Activated CD8-positive, alpha-beta memory T cell treated with anti-CD3 and anti-CD28 coated beads for 4 hours (primary cell): ENCODE results near the gene PTPN4.

ENCODE experiments used
- DNase-seq, 2 donors: peaks; one replicate each; pipeline ENCODE4 v3.0.0-alpha.2; 2020; ENCODE audit warnings: low read depth in 2 of 2

The PTPN4 gene, protein sequence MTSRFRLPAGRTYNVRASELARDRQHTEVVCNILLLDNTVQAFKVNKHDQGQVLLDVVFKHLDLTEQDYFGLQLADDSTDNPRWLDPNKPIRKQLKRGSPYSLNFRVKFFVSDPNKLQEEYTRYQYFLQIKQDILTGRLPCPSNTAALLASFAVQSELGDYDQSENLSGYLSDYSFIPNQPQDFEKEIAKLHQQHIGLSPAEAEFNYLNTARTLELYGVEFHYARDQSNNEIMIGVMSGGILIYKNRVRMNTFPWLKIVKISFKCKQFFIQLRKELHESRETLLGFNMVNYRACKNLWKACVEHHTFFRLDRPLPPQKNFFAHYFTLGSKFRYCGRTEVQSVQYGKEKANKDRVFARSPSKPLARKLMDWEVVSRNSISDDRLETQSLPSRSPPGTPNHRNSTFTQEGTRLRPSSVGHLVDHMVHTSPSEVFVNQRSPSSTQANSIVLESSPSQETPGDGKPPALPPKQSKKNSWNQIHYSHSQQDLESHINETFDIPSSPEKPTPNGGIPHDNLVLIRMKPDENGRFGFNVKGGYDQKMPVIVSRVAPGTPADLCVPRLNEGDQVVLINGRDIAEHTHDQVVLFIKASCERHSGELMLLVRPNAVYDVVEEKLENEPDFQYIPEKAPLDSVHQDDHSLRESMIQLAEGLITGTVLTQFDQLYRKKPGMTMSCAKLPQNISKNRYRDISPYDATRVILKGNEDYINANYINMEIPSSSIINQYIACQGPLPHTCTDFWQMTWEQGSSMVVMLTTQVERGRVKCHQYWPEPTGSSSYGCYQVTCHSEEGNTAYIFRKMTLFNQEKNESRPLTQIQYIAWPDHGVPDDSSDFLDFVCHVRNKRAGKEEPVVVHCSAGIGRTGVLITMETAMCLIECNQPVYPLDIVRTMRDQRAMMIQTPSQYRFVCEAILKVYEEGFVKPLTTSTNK

DNA sequence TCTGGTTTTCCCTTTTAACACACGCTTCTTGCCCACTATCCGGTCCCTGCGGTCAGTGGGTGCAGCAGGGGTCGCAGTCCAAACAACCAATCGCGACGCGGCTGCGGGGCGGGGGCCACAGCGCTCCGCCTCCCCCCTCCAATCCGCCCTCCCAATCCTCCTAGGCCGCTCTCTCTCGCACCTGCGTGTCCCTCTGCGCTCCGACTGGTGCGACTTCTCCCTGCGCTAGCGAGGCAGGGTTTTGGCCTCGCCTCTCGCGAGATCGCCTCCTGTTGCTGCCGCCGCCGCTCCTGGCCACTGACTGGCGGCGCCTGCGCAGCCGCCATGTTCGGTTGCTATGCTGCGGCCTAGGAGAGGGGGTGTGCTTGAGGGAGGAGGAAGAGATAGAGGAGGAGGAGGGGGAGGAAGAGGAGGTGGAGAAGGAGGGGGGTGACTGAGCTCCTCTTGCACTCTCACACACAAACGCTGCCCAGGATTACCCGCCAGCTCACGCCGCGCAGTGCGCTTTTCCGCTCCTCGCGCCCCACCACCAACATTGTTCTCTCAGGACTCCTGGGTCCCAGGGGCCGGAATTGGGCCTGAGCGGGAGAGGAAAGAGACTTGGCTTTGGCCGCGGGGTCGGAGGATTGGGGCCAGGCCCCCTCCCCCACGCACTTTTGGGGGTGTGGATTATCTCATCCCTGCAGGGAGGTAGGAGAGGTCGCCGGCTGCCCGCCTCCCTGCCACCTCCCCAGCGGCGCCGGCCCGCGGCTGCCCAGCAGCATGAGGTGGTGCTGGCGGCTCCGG lies at the start of gene PTPN4:
Gene PTPN4 (plus strand): TSS at position 472 of the 786 bp plus-strand sequence. CDS start 49,932 bp downstream, outside the sequence.
- DNase-seq, result peak; percentile 87 to 95

- no peak for DNase-seq
These were observed 49.4 kb upstream of the PTPN4 start for GRCh38 chr2:119710281-119710680.

- no peak for DNase-seq
These were observed 48.4 kb upstream of the PTPN4 start for GRCh38 chr2:119711352-119711751.

DNA sequence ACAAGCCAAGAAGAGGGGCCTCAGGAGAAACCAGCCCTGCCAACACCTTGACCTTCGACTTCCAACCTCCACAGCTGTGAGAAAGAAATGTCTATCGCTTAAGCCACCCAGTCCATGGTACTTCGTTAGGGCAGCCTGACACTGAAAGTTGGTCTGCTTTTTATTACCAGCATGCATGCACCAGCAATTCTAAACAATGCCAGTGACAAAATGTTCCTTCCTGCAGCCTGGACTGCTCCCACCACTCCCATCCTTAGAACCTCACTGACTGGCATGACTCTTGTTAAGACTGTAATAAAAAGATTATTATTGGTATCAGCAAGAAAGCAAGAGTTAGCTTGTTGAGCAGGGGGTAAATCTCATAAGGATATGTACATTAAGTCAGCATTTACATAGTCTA lies 47.2 kb upstream of the PTPN4 start:
- no peak for DNase-seq

- DNase-seq, result no peak
These were observed 45.8 kb upstream of the PTPN4 start for GRCh38 chr2:119713819-119714490.

GRCh38 chr2:119715409-119716283 lies 44.1 kb upstream of the PTPN4 start:
- DNase-seq, result no peak

DNA sequence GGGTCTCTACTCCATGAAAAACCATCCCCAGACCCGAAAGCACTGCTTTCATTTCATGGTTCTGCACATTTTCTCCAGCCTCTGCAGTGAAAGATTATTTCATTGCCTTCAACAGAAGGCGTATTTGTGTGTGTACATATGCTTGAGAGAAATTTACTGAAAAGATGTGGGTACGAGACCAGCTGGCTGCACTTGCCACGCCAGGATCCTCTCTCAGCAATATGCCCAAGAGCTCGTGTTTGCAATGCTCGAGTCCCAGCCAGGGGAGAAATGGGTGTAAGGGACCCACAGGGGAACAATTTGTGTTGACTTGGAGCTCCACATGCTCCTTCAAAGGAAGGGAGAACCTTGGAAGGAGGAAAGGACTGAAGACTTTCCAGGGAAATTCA lies 43.4 kb upstream of the PTPN4 start:
- DNase-seq, result no peak

DNA sequence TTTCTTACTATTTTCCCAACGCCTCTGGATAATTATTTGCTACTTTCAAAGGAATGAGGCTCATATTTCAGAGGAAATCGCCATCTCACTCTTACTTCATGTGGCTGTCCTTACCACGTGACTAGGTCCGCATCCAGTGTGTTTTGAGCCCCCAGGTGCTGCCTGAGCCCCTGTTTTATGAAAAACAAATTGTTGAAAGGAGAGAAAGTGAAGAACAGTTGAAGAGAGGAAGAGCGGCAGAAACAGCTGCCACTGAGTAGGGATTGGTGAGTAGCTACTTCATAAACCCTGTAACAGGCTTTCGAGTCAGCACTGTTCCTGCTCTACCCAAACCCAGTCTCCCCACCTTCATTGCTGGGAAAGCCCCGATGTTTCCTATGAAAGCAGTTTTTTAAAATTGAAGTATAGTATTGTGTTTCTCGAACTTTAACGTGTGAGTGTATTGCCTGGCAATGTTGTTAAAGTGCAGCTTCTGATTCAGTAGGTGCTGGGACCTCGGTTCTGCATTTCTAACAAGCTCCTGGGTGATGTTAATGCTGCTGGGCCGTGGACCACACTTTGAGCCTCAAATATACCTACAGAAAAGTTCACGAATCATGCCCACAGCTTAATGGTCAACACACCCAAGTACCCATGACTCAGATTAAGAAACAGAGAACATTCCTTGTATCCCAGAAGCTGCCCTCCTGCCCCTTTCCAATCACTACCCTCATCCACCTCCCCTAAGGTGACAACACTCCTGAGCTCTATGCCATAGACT lies 41.0 kb upstream of the PTPN4 start:
- no peak for DNase-seq

DNA sequence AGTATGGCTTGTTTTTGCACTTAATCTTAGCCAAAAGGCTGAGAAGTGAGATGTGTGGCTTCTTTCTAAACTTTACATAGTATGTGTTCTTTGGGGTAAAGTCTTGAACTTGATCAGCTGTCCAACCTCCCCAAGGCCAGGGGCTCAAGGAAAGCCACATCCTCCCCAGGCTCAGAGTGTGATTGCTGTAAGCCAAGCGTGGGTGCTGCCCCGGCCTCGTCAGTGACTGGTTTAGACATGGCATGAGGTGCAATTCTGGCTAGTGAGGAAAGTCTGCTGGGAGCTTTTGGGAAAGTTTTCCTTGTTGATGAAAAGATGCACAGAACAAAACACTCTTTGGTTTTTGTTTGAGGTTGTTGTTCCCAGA lies 40.5 kb upstream of the PTPN4 start:
- DNase-seq, result no peak

GRCh38 chr2:119721043-119721442 lies 38.7 kb upstream of the PTPN4 start:
- no peak for DNase-seq

- no peak for DNase-seq
These were observed 38.3 kb upstream of the PTPN4 start for GRCh38 chr2:119721462-119721861.

DNA sequence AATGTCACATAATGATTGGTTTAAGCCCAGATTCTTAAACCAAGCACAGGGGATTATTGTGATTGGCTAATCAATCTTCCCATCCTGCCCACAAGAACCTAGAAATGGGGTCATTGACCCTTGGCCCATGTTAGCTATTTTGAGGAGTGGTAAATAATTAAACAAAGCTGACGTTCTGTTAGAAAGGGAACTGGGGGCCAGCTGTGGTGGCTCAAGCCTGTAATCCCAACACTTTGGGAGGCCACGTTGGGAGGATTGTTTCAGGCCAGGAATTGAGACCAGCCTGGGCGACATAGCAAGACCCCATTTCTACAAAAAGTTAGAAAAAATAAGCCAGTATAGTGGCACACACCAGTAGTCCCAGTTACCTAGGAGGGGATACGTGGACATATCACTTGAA lies 37.8 kb upstream of the PTPN4 start:
- DNase-seq, result no peak

DNA sequence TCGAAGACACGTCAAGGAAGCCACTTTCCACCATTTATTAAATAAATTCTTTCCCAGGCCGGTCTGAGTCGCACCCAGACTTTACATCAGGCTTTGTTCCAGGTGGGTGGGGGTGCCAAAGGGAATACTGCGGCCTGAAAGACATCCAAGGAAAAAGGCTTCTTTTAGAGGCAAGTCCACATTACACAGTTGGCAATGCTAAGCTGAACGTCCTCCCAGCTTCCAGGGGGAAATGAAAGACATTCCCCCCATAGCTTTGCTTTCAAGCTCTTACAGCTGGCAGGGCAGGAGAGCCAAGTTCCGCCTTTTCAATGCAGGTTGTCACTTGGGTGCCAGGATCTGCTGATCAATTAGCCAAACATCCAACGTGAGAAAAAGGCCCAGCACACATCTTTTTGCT lies 36.5 kb upstream of the PTPN4 start:
- no peak for DNase-seq

- DNase-seq, result no peak
These were observed 35.8 kb upstream of the PTPN4 start for GRCh38 chr2:119723784-119724467.

DNA sequence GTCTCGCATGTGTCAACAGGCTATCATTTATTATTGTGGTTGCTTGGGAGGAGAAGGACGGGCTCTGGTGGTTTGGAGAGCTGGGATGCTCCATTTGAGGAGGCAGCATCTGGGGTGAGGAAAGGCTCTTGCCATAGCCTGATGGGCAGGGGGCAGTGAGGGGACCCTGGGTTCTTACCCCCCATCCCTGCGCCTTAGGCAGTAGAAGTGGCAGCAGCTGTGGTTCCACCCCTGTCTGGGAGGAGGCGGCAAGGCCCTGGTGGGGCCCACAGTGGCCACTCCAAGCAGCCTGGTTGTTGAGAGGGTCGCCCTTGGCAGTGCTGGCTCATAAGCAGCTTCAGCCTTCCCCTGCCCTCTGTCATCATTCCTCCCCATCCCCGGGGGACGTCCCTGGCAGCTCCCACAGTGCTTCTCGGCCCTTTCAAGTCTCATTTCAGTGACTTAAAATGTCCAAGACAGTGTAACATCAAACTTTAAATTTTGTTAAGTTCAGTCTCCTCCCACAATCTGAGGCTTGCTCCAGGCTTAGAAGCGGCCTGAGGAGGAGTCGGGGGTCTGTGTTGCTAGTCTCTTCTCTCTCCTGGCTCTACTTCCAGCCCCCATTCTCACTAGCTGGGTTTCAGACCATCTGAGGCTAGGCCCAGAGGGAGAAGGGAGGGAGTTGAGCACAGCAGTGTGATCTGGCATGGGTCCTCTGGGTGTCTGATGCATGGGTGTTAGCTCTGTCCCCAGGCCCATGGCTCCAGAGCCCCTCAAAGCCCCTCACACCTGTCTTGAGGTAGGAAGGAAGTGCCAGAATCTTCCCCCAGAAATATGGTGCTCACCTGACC lies 34.9 kb upstream of the PTPN4 start:
- DNase-seq, result no peak

DNA sequence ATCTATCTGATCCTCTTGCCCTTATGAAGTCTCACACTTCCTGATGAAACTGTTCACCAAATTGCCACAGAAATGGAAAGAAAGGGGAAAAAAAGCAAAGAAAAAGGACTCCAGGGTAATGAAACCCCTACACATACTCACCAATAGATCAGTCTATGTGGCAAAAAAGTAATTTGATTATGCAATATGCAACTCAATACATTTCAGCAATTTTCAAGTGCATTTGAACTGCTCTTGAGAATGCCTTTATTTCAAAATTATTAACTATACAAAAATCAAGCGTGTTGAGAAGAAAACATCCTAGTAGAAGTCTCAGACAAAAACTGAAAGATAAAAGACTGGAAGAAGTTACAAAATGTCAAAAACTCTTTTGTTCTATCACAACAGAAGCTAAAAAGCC lies 32.2 kb upstream of the PTPN4 start:
- DNase-seq, result no peak

GRCh38 chr2:119728421-119728820 lies 31.3 kb upstream of the PTPN4 start:
- no peak for DNase-seq

GRCh38 chr2:119730671-119731177 lies 29.0 kb upstream of the PTPN4 start:
- DNase-seq, result no peak
